Stimulated activated CD8-positive, alpha-beta memory T cell treated with anti-CD3 and anti-CD28 coated beads, Interleukin-7, amount 100 ng/mL, for 4 hours (primary cell): ENCODE results near the gene KANSL1.
"Not testable (repeated sequence)": the region's sequence is repeated elsewhere in the genome, so short reads cannot be mapped to it uniquely, and the experiment has no call there.

Source experiments
- DNase-seq, 2 donors: peaks; one replicate each; pipeline ENCODE4 v3.0.0-alpha.2; 2020; ENCODE audit warnings: low read depth in 2 of 2

Gene KANSL1

DNA sequence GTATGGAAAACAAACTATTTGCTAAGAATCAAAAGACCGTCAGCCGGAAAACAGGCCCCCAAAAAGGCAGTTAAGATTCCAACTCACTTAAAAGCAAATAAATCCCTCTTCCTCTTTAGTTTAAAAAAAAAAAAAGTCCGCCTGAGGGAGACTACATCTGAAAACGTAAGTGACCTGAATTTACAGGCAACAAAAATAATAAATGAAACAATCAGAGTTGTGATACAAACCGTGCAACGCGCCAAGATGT, 1.1 kb downstream of the KANSL1 start:
- no peak for DNase-seq

DNA sequence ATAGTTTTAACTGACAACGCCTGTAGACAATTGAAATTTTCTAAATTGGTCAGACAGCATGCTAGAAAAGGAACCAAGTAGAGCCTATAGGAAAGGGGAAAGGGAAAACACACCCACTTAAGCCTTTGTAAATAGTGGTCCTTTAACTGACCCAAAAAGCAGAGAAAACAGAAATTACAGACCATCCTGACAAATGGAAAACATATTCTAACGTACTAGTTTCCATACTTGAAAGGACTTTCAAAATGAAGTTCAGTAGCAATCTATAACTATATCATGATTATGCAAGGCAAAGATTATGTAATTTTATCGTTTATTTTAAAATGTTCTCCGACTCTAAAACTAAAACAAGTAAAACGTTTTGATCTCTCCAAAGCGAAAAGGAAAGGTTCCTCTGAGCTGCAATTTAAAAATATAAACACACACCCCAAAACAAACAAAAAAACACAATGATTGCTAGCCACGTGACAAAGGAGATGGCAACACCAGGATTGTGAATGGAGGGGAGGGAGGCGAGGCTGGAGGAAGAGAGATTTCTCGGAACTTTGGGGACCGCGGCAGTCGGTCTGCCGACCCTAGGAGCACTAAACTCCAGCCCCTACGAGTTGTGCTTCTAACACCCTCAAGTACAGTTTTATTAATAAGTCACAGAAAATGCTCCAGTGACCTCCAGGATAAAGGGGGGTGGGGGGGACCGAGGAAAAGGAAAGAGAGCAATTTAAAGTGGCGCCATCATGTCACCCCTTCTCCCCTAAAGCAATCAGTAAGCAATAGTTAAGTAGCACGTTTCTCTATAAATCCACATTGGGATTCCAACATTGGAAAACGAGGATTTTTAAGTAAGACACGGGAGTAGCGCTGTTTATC, 1.7 kb downstream of the KANSL1 start:
- DNase-seq = no peak

DNA sequence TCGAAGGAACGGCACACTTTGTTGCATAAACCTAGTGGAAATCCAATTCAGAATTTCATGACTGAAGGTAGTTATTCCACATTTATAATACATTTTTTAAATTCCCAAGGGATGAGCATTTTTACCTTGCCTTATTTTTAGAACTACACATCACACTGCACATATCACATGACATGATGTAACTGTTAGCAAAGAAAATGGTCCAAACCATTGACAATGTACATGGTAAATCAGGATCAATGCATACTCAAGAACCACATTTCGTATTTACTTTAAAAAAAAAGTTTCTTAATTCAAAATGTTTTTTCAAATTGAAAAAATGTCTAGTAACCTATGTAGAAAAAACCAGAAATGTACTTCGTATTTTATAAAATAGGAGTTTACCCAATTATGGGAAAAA, 2.5 kb downstream of the KANSL1 start:
- no peak for DNase-seq

DNA sequence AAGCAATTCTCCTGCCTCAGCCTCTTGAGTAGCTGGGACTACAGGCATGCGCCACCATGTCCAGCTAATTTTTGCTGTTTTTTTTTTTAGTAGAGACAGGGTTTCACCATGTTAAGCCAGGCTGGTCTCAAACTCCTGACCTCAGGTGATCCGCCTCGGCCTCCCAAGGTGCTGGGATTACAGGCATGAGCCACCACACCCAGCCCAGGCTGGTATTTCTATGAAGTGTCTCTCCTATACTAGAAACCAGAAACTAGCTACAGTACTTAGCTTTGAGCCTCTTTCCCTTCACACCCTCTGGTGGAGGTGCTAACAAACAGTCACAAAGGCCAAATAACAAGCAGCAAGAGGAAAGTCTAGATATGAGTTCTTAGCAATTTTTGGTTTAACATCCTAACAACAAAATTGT, 6.4 kb downstream of the KANSL1 start:
- peak in 1 of 2 donors; percentile 31 for DNase-seq

DNA sequence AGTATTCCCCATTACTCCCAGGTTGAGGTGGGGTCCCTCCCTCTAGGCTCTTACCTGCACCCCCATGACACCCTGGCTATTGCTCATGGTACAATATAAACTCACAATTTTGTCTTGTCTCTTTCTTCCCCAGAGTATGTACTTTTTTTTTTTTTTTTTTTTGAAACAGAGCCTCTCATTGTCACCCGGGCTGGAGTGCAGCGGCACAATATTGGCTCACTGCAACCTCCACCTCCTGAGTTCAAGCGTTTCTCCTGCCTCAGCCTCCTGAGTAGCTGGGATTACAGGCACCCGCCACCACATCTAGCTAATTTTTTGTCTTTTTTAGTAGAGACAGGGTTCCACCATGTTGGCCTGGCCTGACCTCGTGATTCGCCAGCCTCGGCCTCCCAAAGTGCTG, 8.5 kb downstream of the KANSL1 start:
- DNase-seq = no peak

DNA sequence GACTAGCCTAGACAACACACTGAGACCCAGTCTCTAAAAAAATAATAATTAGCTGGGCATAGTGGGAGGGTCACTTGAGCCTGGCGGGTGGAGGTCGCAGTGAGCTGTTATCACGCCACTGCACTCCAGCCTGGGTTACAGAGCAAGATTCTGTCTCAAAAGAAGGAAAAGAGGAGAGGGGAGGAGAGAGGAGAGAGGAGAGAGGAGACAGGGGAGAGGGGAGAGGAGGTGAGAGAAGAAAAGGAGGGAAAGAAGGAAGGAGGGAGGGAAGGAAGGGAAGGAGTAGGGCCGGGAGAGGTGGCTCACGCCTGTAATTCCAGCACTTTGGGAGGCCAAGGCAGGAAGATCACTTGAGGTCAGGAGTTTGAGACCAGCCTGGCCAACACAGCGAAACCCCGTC, 9.8 kb downstream of the KANSL1 start:
- DNase-seq = not testable (repeated sequence)

DNA sequence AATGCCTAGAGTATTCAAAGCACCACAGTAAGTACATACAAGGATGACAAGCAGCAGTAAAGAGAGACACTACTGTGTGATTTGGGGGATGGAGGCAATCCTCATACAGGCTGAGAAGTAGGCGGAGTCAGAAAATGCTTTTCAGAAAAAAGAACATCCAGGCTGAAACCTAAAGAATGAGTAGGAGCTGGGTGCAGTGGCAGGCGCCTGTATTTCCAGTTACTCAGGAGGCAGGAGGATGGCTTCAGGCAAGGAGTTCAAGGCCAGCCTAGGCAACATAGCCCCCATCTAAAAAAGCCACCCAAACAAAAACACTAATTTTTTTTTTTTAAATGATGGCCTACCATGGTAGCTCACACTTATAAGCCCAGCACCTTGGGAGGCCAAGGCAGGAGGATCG, 10.3 kb downstream of the KANSL1 start:
- no peak for DNase-seq

DNA sequence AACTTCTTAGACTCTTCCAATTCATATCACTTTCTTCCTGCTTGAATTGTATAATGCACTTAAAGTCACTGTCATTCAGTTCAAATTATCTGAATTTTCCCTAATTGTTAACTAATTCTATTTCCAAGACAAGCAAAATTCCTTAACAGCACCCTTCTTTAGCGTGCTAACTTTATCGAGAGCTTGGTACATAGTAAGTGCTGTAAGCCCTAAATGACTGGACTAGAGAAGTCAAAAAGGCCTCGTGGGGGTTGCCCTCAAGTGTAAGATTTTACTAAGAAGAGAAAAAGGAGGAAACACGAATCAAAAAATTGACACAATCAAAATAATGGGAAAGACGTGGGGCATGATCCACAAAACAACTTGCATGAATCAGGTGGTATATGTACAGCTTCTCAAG, 11.3 kb downstream of the KANSL1 start:
- DNase-seq = no peak

DNA sequence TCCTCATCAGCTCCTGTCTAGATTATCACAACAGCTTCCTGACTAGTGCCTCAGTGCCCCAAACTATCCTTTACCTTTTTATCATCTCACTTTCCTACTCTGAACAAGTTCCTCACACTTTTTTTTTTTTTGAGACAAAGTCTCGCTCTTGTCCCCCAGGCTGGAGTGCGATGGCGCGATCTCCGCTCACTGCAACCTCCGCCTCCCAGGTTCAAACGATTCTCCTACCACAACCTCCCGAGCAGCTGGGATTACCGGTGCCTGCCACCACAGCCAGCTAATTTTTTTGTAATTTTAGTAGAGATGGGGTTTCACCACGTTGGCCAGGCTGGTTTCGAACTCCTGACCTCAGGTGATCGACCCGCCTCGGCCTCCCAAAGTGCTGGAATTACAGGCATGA, 11.9 kb downstream of the KANSL1 start:
- not testable (repeated sequence) for DNase-seq

DNA sequence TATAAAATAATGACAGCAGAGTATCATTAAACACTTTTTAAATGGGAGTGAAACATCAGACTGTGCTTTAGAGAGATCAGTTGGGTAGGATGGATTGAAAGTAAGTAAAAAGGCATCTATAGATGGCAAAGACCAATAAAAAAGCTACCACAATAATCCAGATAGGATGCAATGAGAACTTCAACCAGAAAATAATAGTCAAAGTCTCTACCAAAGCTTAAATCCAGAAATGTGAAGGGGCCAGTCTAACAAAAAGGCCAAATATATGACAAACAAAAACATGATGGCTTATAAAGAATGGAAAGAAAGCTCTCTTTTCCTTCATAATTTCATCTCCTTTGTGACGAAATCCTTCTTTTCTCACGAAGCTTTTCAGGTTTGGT, 12.3 kb downstream of the KANSL1 start:
- no peak for DNase-seq

DNA sequence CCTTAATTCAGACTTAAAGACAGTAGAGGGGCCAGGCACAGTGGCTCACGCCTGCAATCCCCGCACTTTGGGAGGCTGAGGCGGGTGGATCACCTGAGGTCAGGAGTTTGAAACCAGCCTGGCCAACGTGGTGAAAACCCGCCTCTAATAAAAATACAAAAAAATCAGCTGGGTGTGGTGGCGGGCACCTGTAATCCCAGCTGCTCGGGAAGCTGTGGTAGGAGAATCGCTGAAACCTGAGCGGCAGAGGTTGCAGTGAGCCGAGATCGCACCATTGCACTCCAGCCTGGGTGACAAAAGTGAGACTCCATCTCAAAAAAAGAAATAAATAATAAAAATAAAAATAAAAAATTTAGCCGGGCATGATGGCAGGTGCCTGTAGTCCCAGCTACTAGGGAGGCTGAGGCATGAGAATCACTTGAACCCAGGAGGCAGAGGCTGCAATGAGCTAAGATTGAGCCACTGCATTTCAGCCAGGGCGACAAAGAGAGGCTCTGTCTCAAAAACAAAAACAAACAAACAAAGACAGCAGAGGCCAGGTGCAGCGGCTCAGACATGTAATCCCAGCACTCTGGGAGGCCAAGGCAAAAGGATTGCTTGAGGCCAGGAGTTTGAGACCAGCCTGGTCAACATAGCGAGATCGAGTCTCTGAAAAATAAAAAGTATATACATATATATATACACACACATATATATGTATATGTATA, 12.9 kb downstream of the KANSL1 start:
- DNase-seq = not testable (repeated sequence)

DNA sequence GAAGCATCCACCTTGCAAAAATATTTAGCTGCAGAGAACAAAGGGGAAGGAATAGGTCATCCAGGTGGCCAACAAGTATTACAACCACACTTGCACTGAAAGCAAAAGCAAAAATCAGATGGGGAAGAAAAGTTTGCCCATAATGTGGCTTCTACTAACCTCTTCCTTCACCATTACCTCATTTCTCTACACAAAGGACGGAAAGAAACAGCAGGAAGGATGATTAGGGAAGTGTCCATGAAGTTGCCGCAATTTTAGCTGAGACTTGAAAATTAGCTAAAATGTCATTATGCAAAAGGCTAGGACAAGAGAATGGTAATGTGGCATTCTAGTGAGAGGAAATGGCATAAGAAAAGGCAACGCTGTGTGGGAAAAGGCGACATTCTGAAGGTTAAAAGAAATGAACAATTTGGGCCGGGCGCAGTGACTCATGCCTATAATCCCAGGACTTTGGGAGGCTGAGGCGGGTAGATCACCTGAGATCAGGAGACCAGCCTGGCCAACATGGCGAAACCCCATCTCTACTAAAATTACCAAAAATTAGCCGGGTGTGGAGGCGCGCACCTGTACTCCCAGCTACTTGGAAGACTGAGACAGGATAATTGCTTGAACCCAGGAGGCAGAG, 13.7 kb downstream of the KANSL1 start:
- no peak for DNase-seq

DNA sequence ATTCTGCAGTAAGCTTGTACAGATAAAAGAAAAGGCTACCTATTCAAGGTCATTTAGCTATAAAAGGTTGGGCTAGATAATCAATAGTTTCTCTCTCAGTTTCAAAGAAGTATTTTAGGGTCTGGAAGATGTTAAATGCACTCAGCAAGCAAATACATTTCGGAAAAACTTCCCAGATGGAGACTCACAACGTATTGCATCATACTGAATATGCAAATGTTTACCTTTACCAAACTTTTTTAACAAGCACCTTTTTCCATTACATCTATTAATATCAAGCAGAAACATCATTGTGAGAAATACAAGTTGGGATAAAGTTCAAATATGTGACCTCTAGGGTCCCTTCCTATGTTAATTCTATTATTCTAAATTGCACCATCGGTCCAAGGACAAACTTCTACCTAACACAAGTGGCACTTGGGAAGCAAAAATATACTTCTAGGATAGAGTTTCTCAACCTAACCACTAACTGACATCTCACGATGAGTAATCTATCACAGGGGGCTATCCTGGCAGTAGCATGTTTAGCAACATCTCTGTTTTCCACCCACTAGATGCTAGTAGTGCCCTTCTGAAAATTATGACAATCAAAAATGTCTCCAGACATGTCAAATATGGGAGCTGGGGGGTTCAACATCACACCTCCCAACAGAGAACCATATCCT, 14.5 kb downstream of the KANSL1 start:
- no peak for DNase-seq

DNA sequence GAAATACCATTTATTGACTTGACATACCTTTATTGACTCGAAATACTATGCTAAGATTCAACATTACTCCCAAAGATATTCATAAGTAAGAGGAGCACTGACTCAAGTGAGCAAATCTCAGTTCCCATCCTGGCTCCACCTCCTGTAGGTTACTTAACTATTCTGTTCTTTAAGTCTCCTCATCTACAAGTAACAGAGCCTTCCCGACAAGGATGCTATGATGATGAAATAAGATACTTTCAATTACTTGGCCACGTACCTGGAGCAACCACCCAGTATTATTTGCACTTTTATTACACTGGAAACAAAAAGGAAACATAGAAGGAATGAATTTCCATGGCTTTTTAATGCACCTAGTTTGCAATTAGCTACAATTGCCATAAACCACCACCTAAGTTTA, 16.3 kb downstream of the KANSL1 start:
- no peak for DNase-seq

DNA sequence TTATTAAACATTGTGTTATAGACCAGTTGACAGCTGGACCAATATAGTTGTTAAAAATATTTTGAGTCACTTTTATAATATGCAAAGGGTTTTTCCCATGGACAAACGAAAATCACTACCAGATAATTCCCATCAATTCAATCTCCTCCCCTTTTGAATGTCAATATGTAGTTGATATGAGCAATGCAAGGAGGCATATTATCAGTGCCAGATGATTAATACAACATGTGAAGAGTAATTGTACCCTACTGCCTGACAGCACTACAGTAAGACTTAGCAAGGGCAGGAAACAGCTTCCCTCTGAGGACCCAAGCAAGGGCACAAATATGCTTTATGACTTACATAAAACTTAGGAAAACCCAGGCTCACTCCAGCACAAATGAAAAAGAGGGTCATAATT, 17.3 kb downstream of the KANSL1 start:
- DNase-seq = no peak

DNA sequence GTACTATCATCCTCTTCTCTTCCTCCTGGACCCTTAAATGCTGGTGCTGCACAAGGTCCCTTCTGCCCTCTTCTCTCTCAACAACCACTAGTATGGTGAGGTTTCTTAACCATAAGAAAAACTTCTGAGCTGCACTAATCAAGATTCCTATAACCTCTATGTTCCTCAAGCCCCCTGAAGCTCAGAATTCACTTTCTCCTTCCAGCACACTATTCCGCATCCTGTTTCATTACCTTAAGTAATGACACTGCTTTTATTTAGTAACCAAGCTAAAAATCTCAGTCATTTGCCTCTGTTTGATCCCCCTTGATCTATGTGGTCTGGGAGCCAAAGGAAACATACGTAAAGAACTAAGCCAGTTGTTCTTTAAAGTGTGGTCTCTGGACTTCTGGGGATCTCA, 20.1 kb downstream of the KANSL1 start:
- no peak for DNase-seq

DNA sequence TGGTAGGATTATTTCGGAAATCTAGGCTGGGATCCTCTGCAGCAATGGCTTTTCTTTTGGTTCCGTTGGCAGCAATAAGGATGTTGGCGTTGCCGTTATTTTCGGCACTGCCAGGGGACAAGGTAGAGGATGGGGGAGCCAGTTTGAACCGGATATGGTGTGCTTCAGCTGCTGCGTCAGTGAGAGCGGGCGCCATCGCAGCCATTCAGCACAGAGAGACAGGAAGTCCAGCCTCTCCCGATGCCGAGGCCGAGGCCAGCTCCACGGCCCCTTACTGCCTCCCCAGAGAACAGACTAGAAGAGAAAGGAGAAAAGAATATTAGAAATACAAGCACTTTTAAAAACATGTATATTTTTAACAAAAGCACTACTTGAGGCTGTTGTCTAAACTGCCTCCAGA, 21.3 kb downstream of the KANSL1 start:
- no peak for DNase-seq

DNA sequence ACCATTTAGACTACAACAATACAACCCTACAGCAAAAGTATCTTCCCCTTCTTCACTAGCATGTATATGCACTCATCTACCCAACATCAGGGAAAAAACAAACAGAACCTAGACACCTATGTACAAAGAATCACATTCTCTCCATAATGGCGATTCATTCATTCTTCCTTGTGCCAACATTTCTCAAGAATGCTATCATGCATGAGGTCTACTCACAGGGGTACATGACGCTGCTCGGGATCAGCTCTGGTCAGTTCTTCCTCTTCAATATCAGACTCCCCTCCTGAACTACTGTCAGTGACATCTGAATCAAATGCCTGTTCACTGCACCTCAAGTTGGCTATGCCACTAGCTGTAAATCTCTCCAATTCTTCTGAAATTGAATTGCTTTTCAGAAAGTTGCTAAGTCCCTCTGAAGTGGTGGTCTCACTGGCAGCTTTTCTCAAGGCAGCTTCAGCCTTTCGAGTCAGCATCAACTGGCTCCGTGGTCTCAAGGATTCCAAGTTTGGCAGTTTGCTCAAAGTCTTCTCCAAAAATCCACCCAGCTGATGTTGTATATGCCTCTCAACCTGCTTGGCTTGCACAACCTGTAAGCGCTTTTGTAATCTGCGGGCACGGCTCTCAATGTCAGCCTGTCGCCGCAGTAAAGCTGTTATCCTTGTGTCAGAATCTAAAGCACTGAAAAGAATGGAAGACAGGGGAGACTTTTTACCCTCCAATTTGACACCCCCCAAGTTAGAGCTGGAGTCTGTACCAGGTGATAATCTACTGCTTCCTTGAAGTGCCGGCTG, 22.4 kb downstream of the KANSL1 start:
- DNase-seq = no peak

DNA sequence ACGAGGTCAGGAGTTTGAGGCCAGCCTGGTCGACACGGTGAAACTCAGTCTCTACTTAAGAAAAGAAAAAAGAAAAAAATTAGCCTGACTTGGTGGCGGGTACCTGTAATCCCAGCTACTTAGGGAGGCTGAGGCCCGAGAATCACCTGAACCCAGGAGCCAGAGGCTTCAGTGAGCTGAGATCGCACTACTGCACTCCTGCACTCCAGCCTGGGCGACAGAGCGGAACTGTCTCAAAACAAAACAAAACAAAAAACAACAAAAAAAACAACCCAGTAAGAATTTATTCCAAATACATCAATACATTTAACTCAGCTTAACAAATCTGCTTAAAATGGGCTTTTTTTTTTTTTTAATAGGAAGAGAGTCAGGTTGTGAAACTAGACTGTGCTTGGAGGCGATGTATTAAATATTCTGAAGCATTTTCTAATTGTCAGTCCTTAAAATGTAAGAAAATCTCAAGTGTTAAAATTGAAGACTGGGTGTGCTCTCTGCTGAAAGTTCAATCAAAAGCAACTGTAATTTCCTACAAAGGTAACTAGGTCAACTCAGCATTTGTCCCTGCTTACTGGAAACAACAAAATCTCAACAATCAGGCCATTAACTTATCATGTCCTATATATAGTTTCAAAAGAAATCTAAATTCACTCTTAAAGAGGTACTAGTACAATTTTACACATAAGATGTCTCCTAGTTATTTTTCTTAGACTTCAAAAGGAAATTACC, 23.2 kb downstream of the KANSL1 start:
- no peak for DNase-seq

DNA sequence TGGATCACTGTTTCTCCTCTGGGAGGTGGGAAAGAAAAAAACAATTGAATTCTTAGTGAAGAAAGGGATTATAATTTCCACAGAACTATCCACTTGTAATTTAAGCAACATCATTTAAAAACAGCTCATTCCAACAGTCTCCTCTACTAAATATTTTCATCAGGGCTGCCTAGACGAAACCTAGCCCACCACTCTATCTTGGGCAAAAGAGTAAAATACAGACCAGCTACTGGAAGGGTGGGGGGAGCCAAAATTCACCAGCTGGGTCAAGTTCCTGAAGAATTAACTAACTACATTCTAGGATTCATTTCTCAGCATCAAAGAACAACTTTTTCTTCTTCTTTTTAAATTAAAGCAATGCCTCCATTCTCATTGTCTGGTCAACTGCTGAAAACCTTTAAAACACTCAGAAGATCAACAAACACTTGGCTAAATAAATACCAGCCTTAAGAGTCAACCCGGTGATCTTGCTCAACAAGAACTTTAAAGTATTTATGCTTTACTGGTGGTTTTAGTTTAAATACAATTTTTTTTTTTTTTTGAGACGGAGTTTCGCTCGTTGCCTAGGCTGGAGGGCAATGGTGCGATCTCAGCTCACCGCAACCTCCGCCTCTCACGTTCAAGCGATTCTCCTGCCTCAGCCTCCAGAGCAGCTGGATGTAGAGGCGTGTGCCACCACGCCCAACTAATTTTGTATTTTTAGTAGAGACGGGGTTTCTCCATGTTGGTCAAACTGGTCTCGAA, 25.2 kb downstream of the KANSL1 start:
- no peak for DNase-seq
